Fibroblast of pulmonary artery (primary cell): Measurements from ENCODE around the gene SIPA1L3.
A peak's percentile ranks its signal among the peaks of the same experiment; 100 is the strongest.
"Not testable (repeated sequence)": the region's sequence is repeated elsewhere in the genome, so short reads cannot be mapped to it uniquely, and the experiment has no call there.

Experiments
- DNase-seq: peaks from one replicate; pipeline ENCODE4 v3.0.0-alpha.2; 2010; ENCODE audit warnings: low read depth
- H3K4me3 ChIP-seq: replicated peaks from 2 replicates; pipeline ENCODE4 v1.5.1; 2011; ENCODE audit warnings: low read depth, mild to moderate bottlenecking, control low read depth, low read length, moderate library complexity
- TF ChIP-seq, protein P1 (sequence below): IDR thresholded peaks from 2 replicates; pipeline ENCODE4 v1.5.1; 2011; ENCODE audit warnings: mild to moderate bottlenecking, control low read depth, low read length, inconsistent platforms; ENCODE audit errors: missing control alignments

Gene SIPA1L3, protein sequence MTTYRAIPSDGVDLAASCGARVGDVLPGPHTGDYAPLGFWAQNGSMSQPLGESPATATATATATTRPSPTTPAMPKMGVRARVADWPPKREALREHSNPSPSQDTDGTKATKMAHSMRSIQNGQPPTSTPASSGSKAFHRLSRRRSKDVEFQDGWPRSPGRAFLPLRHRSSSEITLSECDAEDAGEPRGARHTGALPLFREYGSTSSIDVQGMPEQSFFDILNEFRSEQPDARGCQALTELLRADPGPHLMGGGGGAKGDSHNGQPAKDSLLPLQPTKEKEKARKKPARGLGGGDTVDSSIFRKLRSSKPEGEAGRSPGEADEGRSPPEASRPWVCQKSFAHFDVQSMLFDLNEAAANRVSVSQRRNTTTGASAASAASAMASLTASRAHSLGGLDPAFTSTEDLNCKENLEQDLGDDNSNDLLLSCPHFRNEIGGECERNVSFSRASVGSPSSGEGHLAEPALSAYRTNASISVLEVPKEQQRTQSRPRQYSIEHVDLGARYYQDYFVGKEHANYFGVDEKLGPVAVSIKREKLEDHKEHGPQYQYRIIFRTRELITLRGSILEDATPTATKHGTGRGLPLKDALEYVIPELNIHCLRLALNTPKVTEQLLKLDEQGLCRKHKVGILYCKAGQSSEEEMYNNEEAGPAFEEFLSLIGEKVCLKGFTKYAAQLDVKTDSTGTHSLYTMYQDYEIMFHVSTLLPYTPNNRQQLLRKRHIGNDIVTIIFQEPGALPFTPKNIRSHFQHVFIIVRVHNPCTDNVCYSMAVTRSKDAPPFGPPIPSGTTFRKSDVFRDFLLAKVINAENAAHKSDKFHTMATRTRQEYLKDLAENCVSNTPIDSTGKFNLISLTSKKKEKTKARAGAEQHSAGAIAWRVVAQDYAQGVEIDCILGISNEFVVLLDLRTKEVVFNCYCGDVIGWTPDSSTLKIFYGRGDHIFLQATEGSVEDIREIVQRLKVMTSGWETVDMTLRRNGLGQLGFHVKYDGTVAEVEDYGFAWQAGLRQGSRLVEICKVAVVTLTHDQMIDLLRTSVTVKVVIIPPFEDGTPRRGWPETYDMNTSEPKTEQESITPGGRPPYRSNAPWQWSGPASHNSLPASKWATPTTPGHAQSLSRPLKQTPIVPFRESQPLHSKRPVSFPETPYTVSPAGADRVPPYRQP (N-terminal part only)

DNA sequence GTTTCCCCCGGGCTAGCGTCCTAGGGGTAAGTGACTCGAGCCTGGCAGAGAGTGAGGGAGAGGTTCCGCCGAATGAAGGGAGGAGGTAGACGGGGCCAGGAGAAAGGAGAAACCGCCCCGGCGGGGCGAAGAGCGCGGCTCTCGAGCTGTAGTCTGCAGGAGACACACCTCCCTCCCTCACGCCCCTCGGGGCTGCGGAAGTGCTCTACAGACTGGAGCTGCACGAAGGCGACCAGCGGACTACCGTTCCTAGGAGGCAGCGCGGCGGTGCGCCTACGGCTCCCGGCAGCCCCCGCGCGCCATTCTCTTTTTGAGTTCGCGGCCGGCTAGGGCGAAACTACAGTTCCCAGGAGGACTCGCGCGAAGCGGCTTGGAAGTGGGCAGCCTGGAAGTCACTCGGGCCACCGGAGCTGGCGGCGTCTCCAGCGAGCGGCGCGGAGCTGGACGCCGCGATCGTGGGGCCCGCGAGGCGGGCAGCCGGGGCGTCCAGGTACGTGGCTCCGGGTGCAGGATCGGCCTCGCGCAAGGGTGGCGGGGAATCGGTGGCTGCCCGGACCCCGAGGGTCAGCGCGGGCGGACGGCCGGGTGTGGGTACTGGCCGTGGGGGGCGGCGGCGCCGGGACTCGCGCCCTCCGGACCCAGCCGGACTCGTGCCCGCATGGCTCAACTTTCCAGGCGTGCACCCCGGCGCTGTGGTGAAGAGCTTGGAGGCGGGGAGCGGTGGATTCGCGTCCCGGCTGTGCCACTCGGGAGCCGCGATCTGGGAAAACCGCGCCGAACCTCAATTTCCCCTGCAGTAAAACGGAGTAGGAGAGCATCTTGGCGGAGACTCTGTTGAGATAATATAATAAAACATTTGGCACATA is at the start of gene SIPA1L3:
Gene SIPA1L3, plus strand, starts transcription at position 340 of the 866 bp plus-strand sequence. CDS start 174,358 bp downstream, outside the sequence.
- TF ChIP-seq, protein P1, sequence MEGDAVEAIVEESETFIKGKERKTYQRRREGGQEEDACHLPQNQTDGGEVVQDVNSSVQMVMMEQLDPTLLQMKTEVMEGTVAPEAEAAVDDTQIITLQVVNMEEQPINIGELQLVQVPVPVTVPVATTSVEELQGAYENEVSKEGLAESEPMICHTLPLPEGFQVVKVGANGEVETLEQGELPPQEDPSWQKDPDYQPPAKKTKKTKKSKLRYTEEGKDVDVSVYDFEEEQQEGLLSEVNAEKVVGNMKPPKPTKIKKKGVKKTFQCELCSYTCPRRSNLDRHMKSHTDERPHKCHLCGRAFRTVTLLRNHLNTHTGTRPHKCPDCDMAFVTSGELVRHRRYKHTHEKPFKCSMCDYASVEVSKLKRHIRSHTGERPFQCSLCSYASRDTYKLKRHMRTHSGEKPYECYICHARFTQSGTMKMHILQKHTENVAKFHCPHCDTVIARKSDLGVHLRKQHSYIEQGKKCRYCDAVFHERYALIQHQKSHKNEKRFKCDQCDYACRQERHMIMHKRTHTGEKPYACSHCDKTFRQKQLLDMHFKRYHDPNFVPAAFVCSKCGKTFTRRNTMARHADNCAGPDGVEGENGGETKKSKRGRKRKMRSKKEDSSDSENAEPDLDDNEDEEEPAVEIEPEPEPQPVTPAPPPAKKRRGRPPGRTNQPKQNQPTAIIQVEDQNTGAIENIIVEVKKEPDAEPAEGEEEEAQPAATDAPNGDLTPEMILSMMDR: no peak
- peak within 1 kb of the TSS; percentile 89 for H3K4me3 ChIP-seq
- peak; percentile 96 for DNase-seq

GRCh38 chr19:37864501-37864900 is 42.5 kb upstream of the SIPA1L3 start:
- no peak for DNase-seq
- TF ChIP-seq, protein P1: no peak
- no peak overlapping the region for H3K4me3 ChIP-seq

DNA sequence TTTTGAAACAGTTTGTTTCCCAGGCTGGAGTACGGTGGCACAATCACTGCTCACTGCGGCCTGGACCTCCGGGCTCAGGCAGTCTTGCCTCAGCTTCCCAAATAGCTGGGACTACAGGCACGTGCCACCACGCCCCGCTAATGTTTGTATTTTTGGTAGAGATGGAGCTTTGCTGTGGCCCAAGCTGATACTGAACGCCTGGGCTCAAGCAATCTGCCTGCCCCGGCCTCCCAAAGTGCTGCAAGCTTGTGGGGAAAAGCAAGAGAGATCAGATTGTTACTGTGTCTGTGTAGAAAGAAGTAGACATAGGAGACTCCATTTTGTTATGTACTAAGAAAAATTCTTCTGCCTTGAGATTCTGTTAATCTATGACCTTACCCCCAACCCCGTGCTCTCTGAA is 41.1 kb upstream of the SIPA1L3 start:
- H3K4me3 ChIP-seq, DNase-seq: not testable (repeated sequence)

DNA sequence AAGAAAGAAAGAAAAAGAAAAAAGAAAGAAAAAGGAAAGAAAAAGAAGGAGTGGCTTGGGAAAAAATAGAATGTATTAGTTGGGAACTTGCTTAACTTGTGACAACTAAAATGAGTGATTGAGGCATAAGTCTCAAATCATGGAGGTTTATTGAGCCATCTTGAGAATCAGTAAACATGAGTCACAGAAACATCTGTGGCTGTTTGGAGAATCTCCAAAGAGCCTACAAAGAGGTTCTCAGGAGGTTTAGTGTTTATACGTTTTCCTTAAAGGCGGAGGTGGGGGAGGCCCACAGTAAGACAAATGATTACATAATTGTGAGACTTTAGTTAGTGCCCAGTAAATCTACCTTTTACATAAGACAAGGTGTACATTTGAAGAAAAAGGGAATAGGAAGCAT is 39.2 kb upstream of the SIPA1L3 start:
- peak; percentile 34 for DNase-seq
- TF ChIP-seq, protein P1: no peak
- no peak overlapping the region for H3K4me3 ChIP-seq

DNA sequence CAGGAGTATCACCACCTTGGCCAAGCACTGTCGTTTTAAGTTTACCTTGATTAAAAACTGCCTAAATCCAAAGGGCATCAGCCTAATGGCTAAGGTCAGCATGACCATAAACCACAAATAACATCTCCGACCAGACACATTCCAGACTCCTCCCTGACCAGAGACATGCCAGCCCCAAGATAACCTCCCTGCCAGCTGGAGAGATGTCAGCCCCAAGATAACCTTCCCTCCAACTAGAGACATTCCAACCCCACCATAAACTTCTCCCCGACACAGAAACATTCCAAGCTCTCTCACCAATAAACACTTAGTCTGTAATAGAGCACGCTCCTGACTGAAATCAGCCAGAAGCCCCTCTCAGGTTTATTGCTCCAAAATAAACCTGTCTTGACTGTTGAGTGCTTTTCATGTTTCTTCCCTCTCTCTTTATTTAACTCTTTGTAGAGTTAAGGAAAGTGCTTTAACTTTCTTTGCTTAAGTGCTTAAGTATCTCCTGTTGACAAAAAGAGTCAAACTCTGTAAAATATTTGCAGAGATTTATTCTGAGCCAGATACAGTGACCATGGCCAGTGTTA is 37.2 kb upstream of the SIPA1L3 start:
- TF ChIP-seq, protein P1: no peak
- no peak for DNase-seq
- H3K4me3 ChIP-seq: no peak overlapping the region

DNA sequence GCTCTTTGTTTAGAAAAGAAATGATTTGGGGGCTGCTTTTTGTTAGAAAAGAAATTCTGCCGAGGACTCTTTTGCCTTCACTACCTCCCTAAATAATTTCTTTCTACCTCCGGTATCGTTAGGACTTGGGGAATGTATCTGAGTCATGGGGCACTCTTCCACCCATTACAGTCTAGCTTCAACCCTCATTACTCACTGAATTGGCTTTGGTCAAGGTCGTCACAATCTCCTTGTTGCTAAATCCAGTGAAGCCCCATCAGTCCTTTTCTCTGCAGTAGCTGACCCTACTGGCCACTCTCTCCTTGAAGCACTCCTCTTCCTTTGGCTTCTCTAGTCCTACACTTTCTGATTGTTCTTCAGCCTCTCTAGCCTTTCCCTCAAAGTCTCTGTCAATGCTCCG is 34.6 kb upstream of the SIPA1L3 start:
- TF ChIP-seq, protein P1: no peak
- no peak for DNase-seq
- no peak overlapping the region for H3K4me3 ChIP-seq
